Endodermal cell (in vitro differentiated cells): Measurements from ENCODE around the gene ZRANB3. TPM values are rescaled to one million over a fixed set of nuclear protein-coding genes. Genes with fewer than 3 reads are reported as not detected.

Experiments
- DNase-seq: peaks from one replicate; pipeline ENCODE4 v3.0.0-alpha.2; 2017
- H3K27ac ChIP-seq: 2 replicates; pipeline ENCODE4 v1.5.1; 2013; ENCODE audit warnings: mild to moderate bottlenecking, low read depth, low read length, moderate library complexity
- H3K27me3 ChIP-seq: 2 replicates; pipeline ENCODE4 v1.6.1; 2013; ENCODE audit warnings: mild to moderate bottlenecking, low read length, moderate library complexity; ENCODE audit not compliant: insufficient read depth, control insufficient read depth, poor library complexity, severe bottlenecking
- H3K36me3 ChIP-seq: 2 replicates; pipeline ENCODE4 v1.7.0; 2013; ENCODE audit warnings: mild to moderate bottlenecking, low read length, moderate library complexity; ENCODE audit not compliant: control insufficient read depth, insufficient read depth
- H3K4me1 ChIP-seq: one replicate; pipeline ENCODE4 v1.7.0; 2013; ENCODE audit warnings: low read length; ENCODE audit not compliant: control insufficient read depth, insufficient read depth
- H3K4me3 ChIP-seq: 2 replicates; pipeline ENCODE4 v1.5.1; 2013; ENCODE audit warnings: mild to moderate bottlenecking, low read length, moderate library complexity
- H3K9ac ChIP-seq: 2 replicates; pipeline ENCODE4 v1.6.1; 2013; ENCODE audit warnings: mild to moderate bottlenecking, low read length, moderate library complexity; ENCODE audit not compliant: poor library complexity, severe bottlenecking; ENCODE audit errors: extremely low read depth
- H3K9me3 ChIP-seq: 2 replicates; pipeline ENCODE4 v1.6.1; 2013; ENCODE audit warnings: mild to moderate bottlenecking, low read length, moderate library complexity; ENCODE audit not compliant: control insufficient read depth
- H3K27ac Mint-ChIP-seq: 2 replicates; pipeline ENCODE4 v1.8.0; 2020; ENCODE audit warnings: mixed read lengths
- H3K27me3 Mint-ChIP-seq: 2 replicates; pipeline ENCODE4 v1.8.0; 2021; ENCODE audit warnings: mild to moderate bottlenecking, mixed read lengths; ENCODE audit not compliant: insufficient read depth
- H3K36me3 Mint-ChIP-seq: 2 replicates; pipeline ENCODE4 v1.8.0; 2020; ENCODE audit warnings: low read depth, mixed read lengths
- H3K4me1 Mint-ChIP-seq: 2 replicates; pipeline ENCODE4 v1.8.0; 2020; ENCODE audit warnings: mixed read lengths
- H3K4me3 Mint-ChIP-seq: 2 replicates; pipeline ENCODE4 v1.8.0; 2020; ENCODE audit warnings: mild to moderate bottlenecking, moderate library complexity, mixed read lengths
- H3K9me3 Mint-ChIP-seq: 2 replicates; pipeline ENCODE4 v1.8.0; 2020; ENCODE audit warnings: mild to moderate bottlenecking, mixed read lengths
- WGBS, 2 experiments: methylation state at CpG; one replicate each; pipeline versions ENCODE4 v1.1.5 to v1.1.7; 2013; ENCODE audit warnings: missing lambda C conversion rate in 2 of 2, mixed read lengths in 1 of 2; ENCODE audit not compliant: insufficient coverage in 1 of 2, insufficient read length in 1 of 2; 5-methylcytosine and 5-hydroxymethylcytosine counted together
- total RNA-seq, 2 donors: library from RNA; stranded (reverse); fragmentation: NEBNext Ultra II Directional in 1 of 2; extraction: Animal tissue kit (Norgen Biotek cat#: 25700) in 1 of 2; gene quantifications; 2 replicates in 1 of 2; 3 replicates in 1 of 2; pipeline ENCODE4 v1.2.1, GENCODE V29; 2021
- TF ChIP-seq, protein P1 (sequence below): fragments of 200-600 bp; sonication (generic); conservative IDR thresholded peaks from 2 replicates; pipeline ENCODE4 v1.5.0; 2021; ENCODE audit warnings: antibody characterized with exemption, mild to moderate bottlenecking

ZRANB3 gene
- total RNA-seq, 2 donors from 2014 or later = 17.2 to 20.7 TPM

- Mint-ChIP-seq H3K4me1 (no peaks in the 10 kb centered on the region), H3K36me3 (peaks cover 4% of the 10 kb centered on the region), H3K27me3 (no peaks in the 10 kb centered on the region), H3K4me3 (no peak overlapping the region), H3K9me3 (no peaks in the 10 kb centered on the region), H3K27ac (no peak overlapping the region)
- TF ChIP-seq, protein P1, sequence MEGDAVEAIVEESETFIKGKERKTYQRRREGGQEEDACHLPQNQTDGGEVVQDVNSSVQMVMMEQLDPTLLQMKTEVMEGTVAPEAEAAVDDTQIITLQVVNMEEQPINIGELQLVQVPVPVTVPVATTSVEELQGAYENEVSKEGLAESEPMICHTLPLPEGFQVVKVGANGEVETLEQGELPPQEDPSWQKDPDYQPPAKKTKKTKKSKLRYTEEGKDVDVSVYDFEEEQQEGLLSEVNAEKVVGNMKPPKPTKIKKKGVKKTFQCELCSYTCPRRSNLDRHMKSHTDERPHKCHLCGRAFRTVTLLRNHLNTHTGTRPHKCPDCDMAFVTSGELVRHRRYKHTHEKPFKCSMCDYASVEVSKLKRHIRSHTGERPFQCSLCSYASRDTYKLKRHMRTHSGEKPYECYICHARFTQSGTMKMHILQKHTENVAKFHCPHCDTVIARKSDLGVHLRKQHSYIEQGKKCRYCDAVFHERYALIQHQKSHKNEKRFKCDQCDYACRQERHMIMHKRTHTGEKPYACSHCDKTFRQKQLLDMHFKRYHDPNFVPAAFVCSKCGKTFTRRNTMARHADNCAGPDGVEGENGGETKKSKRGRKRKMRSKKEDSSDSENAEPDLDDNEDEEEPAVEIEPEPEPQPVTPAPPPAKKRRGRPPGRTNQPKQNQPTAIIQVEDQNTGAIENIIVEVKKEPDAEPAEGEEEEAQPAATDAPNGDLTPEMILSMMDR = no peak
- Histone ChIP-seq H3K27me3 (no peaks in the 10 kb centered on the region), H3K9ac (no peak overlapping the region), H3K27ac (no peak overlapping the region), H3K9me3 (no peaks in the 10 kb centered on the region), H3K4me3 (no peak overlapping the region), H3K4me1 (no peaks in the 10 kb centered on the region), H3K36me3 (no peaks in the 10 kb centered on the region)
- DNase-seq = no peak
- 97% methylated on average over 1 of the region's 1 CpG; no CpG with 5 or more reads in 1 of the 2 experiments for whole genome bisulfite sequencing, 2 experiments
Observed at GRCh38 chr2:135219226-135219625, 311.8 kb downstream of the ZRANB3 start.

- no peak overlapping the region for H3K27ac Mint-ChIP-seq
- H3K27ac ChIP-seq = no peak overlapping the region
- no peaks in the 10 kb centered on the region for H3K36me3 ChIP-seq
- peaks cover 4% of the 10 kb centered on the region for H3K36me3 Mint-ChIP-seq
- TF ChIP-seq, protein P1 = no peak
- no peak overlapping the region for H3K4me3 ChIP-seq
- H3K4me1 Mint-ChIP-seq = no peaks in the 10 kb centered on the region
- DNase-seq = no peak
- H3K9me3 Mint-ChIP-seq = no peaks in the 10 kb centered on the region
- H3K4me1 ChIP-seq = no peaks in the 10 kb centered on the region
- H3K9me3 ChIP-seq = no peaks in the 10 kb centered on the region
- H3K4me3 Mint-ChIP-seq = no peak overlapping the region
- no peaks in the 10 kb centered on the region for H3K27me3 Mint-ChIP-seq
- no peak overlapping the region for H3K9ac ChIP-seq
- no peaks in the 10 kb centered on the region for H3K27me3 ChIP-seq
- WGBS, 2 experiments = 92 to 95% methylated on average over 2 of the region's 2 CpGs
Observed at GRCh38 chr2:135218426-135218825, 312.6 kb downstream of the ZRANB3 start.

DNA sequence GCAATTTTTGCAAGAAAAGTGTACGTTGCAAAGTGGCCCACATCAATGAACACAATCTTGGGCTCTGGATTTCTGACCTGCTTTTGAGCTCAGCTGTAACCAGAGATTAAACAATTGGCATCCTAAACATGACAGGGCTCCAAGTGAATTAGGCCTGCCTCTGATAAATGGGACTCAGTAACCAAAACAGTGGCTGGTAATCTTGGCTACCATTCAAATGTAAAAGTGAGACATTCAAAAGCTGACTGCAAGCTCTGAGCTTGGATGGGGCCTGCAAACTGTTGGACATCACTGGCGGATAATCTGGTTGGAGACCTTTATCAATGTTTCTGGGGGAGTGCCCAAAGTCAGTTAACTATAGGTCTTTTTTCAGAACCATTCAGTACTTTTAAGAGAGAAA, 318.3 kb downstream of the ZRANB3 start:
- H3K4me1 Mint-ChIP-seq = peaks cover 8% of the 10 kb centered on the region
- Histone ChIP-seq H3K9me3 (no peaks in the 10 kb centered on the region), H3K4me1 (no peaks in the 10 kb centered on the region), H3K9ac (no peak overlapping the region), H3K27me3 (no peaks in the 10 kb centered on the region), H3K27ac (no peak overlapping the region), H3K36me3 (no peaks in the 10 kb centered on the region), H3K4me3 (no peak overlapping the region)
- no peak for DNase-seq
- TF ChIP-seq, protein P1 = no peak
- no peak overlapping the region for H3K27ac Mint-ChIP-seq
- no peaks in the 10 kb centered on the region for H3K27me3 Mint-ChIP-seq
- 75 to 77% methylated on average over 2 of the region's 2 CpGs for WGBS, 2 experiments
- no peak overlapping the region for H3K4me3 Mint-ChIP-seq
- no peaks in the 10 kb centered on the region for H3K9me3 Mint-ChIP-seq
- H3K36me3 Mint-ChIP-seq = peaks cover 4% of the 10 kb centered on the region
